Testis (tissue), 2 donors: Measurements from ENCODE around the gene SMAD3.

Experiments
- POLR2A ChIP-seq: fragments of 450-650 bp; IDR thresholded peaks from one replicate; pipeline ENCODE4 v1.6.1; 2017; ENCODE audit warnings: antibody characterized with exemption, mild to moderate bottlenecking, moderate library complexity
- TF ChIP-seq, protein P1 (sequence below), 3 experiments: fragments of 450-650 bp in 2 of 3; fragments of 200-600 bp in 1 of 3; sonication (generic) in 1 of 3; IDR thresholded peaks; one replicate each; pipeline ENCODE4 v1.5.1; 2016 to 2019; ENCODE audit warnings: antibody characterized with exemption in 3 of 3, mild to moderate bottlenecking in 2 of 3, moderate library complexity in 1 of 3

DNA sequence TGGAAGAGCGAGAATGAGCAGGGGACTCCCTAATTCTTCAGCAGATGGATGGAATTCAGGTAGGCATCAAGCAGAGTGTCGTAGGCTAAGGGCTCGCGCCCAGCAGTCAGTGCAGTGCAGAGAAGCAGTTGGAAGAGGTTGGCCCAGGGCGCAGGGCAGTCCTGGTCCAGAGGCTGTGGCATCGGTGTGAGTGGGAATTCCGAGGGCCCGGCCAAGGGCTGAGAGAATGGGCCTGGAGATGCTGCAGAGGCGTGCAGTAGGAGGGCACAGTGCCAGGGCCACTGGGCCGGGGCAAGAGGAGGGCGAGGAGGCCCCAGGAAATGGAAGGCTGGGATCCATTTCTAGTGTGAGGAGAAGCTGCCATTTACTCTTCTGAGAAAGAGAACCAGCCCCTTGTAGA, 114.6 kb downstream of the SMAD3 start:
- TF ChIP-seq, protein P1, sequence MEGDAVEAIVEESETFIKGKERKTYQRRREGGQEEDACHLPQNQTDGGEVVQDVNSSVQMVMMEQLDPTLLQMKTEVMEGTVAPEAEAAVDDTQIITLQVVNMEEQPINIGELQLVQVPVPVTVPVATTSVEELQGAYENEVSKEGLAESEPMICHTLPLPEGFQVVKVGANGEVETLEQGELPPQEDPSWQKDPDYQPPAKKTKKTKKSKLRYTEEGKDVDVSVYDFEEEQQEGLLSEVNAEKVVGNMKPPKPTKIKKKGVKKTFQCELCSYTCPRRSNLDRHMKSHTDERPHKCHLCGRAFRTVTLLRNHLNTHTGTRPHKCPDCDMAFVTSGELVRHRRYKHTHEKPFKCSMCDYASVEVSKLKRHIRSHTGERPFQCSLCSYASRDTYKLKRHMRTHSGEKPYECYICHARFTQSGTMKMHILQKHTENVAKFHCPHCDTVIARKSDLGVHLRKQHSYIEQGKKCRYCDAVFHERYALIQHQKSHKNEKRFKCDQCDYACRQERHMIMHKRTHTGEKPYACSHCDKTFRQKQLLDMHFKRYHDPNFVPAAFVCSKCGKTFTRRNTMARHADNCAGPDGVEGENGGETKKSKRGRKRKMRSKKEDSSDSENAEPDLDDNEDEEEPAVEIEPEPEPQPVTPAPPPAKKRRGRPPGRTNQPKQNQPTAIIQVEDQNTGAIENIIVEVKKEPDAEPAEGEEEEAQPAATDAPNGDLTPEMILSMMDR (IDR thresholded peaks at IDR 0.05), result no peak
- TF ChIP-seq POLR2A, result no peak
